NT2/D1 (cell line): Measurements from ENCODE around the gene TUBB4B.

ENCODE experiments used
- SUZ12 ChIP-seq: IDR thresholded peaks from 2 replicates; pipeline ENCODE4 v1.6.1; 2011; ENCODE audit not compliant: insufficient read length, insufficient read depth; ENCODE audit errors: extremely low read depth
- YY1 ChIP-seq: IDR thresholded peaks from 2 replicates; pipeline ENCODE4 v1.6.1; 2011; ENCODE audit not compliant: insufficient read length, insufficient read depth
- ZNF274 ChIP-seq: IDR thresholded peaks from 2 replicates; pipeline ENCODE4 v1.6.1; 2011; ENCODE audit warnings: mild to moderate bottlenecking, low read depth, low read length

GRCh38 chr9:137233143-137233980 is 7.7 kb upstream of the TUBB4B start:
- no peak for TF ChIP-seq ZNF274
- TF ChIP-seq YY1, result no peak
- no peak for TF ChIP-seq SUZ12
